ENCODE data around the gene MAGED2. TPM values are rescaled to one million over a fixed set of nuclear protein-coding genes. Genes with fewer than 3 reads are reported as not detected.

The MAGED2 gene
- total and polyA plus RNA-seq, 10 of the 15 experiments (the other 5 are each of a cell fraction or from before 2014, with no cell fraction given) = 25.6 to 47.8 (median 38.4) TPM

DNA sequence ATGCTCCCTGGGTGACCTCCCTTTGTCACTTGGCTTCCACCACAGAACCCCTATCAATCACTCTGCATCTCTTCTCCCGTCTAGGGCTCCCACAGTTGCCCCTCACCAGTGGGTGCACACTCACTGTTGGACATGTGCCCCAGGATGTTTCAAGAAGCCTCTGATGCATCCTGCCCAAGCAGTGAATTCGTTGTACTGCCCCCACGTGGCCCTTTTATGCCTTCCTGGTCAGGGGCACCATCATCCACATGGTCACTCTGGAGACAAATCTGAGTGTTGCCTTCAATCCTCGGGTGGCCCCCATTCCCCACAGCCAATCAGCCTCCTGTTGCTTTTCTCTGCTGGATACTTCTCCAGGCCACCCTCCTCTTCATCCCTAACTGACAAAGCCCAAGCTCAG, 21.6 kb upstream of the MAGED2 start:
- ChIA-PET POLR2A (no interaction called here), SMC1A (ENCODE audit: uncharacterized antibody, unreplicated experiment) (interaction anchor here (0.8 kb wide), 1 partner anchor 362 kb away, joined by 3 read pairs; no protein-coding TSS in a partner anchor), CTCF (interaction anchor here (1.1 to 2.3 kb wide), 4 partner anchors 11 to 362 kb away, joined by 3 to 18 read pairs (median 4); no protein-coding TSS in a partner anchor), RAD21 (ENCODE audit: unreplicated experiment) (no interaction called here)
- Histone ChIP-seq H4K20me1 (ENCODE audit: control insufficient read depth, insufficient read depth) (no peaks in the 10 kb centered on the region), H3K4me1 (ENCODE audit: control insufficient read depth, insufficient read depth, low read length) (no peaks in the 10 kb centered on the region), H3K27me3 (replicated peaks in 1 of 2; ENCODE audit: control insufficient read depth in 2 of 2, insufficient read depth in 2 of 2, low read length in 1 of 2) (no peaks in the 10 kb centered on the region; a peak in 1 of 4 replicates), H3K79me2 (ENCODE audit: control insufficient read depth, insufficient read depth, low read length) (no peaks in the 10 kb centered on the region), H3K27ac (ENCODE audit: control insufficient read depth, insufficient read depth) (no peak overlapping the region), H2AFZ (ENCODE audit: control insufficient read depth, low read depth, low read length) (no peak overlapping the region), H3K4me2 (ENCODE audit: control insufficient read depth, insufficient read depth) (no peak overlapping the region), H3K9me3 (replicated peaks; ENCODE audit: control insufficient read depth, insufficient read depth, low read length) (no peaks in the 10 kb centered on the region), H3K4me3 (no peak overlapping the region), H3K9ac (ENCODE audit: control insufficient read depth, insufficient read depth, low read length) (no peak overlapping the region), H3K36me3 (ENCODE audit: control insufficient read depth in 2 of 2, insufficient read depth in 2 of 2, low read length in 1 of 2) (no peaks in the 10 kb centered on the region)
- FAIRE-seq (no peak), ATAC-seq (peak; percentile 82), DNase-seq (ENCODE audit: low read depth, low spot score) (no peak)
- BruUV-seq (replicated peaks) = no TSS peak
- intact Hi-C loops (cut with micrococcal nuclease; ENCODE audit: unreplicated experiment) = loop anchor here (1.0 kb wide), 1 partner anchor 146 kb away; no protein-coding TSS in a partner anchor
- in situ Hi-C loops (cut with MboI) = no loop called here
- TF ChIP-seq PAX8 (IDR thresholded peaks at IDR 0.05) (no peak), RBBP5 (conservative IDR thresholded peaks at IDR 0.05) (no peak), TCF3 (IDR thresholded peaks at IDR 0.05; ENCODE audit: borderline replicate concordance, insufficient read depth, low read depth, low read length) (no peak), SMC3 (IDR thresholded peaks at IDR 0.05; ENCODE audit: borderline replicate concordance, low read length) (peak; percentile 7; the same call in 1 of the 2 replicates), RAD21 (IDR thresholded peaks at IDR 0.05; ENCODE audit: insufficient read depth, low read depth, low read length) (0 out of 2 replicates have a peak, but pooled peaks have one; percentile 17), MYB (IDR thresholded peaks at IDR 0.05; ENCODE audit: borderline replicate concordance, low read depth, low read length) (no peak), NFXL1 (IDR thresholded peaks at IDR 0.05; ENCODE audit: borderline replicate concordance) (no peak), ZNF24 (IDR thresholded peaks at IDR 0.05) (no peak), RELA (IDR thresholded peaks at IDR 0.05; ENCODE audit: borderline replicate concordance, partially characterized antibody) (no peak), CTCF (IDR thresholded peaks at IDR 0.05 in 2 of 3, conservative IDR thresholded peaks at IDR 0.05 in 1 of 3; ENCODE audit: control insufficient read depth in 2 of 3, extremely low read depth in 1 of 3, insufficient read depth in 1 of 3, low read depth in 3 of 3, low read length in 3 of 3) (peak in 2 of 3 experiments; percentile 11 to 26; a peak in 3 of 6 replicates)
- 7% methylated on average over 4 of the region's 4 CpGs for WGBS (ENCODE audit: insufficient coverage, insufficient replicate concordance, low lambda C conversion rate, missing lambda C conversion rate)

All from GM12878 (cell line).